ENCODE measurements around the gene MFN2.

DNA sequence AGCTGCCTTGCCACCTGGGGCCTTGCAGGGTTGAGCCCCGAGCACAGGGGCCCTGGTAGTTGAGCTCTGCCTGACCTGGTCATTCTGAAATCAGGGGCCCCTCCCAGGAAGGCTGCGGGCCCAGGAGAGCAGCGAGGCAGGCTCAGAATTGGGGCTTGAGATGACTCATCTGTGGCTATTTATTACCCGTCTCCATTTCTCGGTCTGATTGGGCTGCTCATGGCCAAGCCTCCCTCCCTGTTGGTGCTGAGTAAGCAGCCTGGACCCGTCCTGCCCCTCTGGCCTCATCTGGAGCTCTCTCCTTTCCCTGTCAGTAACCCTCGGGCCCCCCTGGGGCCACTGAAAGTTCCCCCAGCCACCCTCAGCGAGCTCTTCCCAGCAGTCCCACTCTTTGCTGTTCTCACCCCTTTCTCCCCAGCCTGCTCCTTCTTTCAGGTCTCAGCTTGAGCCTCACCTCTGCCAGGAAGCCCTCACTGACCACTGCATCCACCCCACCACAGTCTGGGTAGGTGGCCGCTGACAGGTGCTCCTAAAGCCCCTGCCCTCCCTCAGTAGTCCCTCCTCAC lies 71.8 kb downstream of the MFN2 start:
- TF ChIP-seq, protein P1, sequence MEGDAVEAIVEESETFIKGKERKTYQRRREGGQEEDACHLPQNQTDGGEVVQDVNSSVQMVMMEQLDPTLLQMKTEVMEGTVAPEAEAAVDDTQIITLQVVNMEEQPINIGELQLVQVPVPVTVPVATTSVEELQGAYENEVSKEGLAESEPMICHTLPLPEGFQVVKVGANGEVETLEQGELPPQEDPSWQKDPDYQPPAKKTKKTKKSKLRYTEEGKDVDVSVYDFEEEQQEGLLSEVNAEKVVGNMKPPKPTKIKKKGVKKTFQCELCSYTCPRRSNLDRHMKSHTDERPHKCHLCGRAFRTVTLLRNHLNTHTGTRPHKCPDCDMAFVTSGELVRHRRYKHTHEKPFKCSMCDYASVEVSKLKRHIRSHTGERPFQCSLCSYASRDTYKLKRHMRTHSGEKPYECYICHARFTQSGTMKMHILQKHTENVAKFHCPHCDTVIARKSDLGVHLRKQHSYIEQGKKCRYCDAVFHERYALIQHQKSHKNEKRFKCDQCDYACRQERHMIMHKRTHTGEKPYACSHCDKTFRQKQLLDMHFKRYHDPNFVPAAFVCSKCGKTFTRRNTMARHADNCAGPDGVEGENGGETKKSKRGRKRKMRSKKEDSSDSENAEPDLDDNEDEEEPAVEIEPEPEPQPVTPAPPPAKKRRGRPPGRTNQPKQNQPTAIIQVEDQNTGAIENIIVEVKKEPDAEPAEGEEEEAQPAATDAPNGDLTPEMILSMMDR (IDR thresholded peaks at IDR 0.05), result no peak
- TF ChIP-seq POLR2A (IDR thresholded peaks at IDR 0.05), result no peak
- no peak for TF ChIP-seq EP300 (IDR thresholded peaks at IDR 0.05)
